Left hindlimb (tissue), 1 donor: ENCODE results near the gene PDCD4.

Experiments used
- DNase-seq: peaks from one replicate; pipeline ENCODE4 v3.0.0-alpha.2; 2018

The PDCD4 gene

GRCh38 chr10:110843031-110843430, 28.7 kb upstream of the PDCD4 start:
- DNase-seq, result no peak

- DNase-seq, result no peak
Measured at GRCh38 chr10:110843796-110844616, 27.7 kb upstream of the PDCD4 start.

- DNase-seq, result no peak
Measured at GRCh38 chr10:110844617-110844881, 27.2 kb upstream of the PDCD4 start.

GRCh38 chr10:110845192-110845755, 26.5 kb upstream of the PDCD4 start:
- no peak for DNase-seq

GRCh38 chr10:110845756-110846620, 25.7 kb upstream of the PDCD4 start:
- DNase-seq, result no peak

- no peak for DNase-seq
Measured at GRCh38 chr10:110847374-110847773, 24.4 kb upstream of the PDCD4 start.

- DNase-seq, result no peak
Measured at GRCh38 chr10:110848106-110848505, 23.6 kb upstream of the PDCD4 start.

GRCh38 chr10:110850099-110850498, 21.6 kb upstream of the PDCD4 start:
- no peak for DNase-seq

- DNase-seq, result peak; percentile 80
Measured at GRCh38 chr10:110851020-110851612, 20.6 kb upstream of the PDCD4 start.

- DNase-seq, result no peak
Measured at GRCh38 chr10:110852255-110852896, 19.4 kb upstream of the PDCD4 start.

- DNase-seq, result no peak
Measured at GRCh38 chr10:110852947-110853346, 18.8 kb upstream of the PDCD4 start.

- DNase-seq, result no peak
Measured at GRCh38 chr10:110853921-110854605, 17.7 kb upstream of the PDCD4 start.

GRCh38 chr10:110857265-110858171, 14.2 kb upstream of the PDCD4 start:
- DNase-seq, result no peak

GRCh38 chr10:110858297-110858934, 13.3 kb upstream of the PDCD4 start:
- no peak for DNase-seq

GRCh38 chr10:110859206-110859972, 12.3 kb upstream of the PDCD4 start:
- DNase-seq, result no peak

- no peak for DNase-seq
Measured at GRCh38 chr10:110859973-110860376, 11.8 kb upstream of the PDCD4 start.

GRCh38 chr10:110860576-110861241, 11.0 kb upstream of the PDCD4 start:
- no peak for DNase-seq

GRCh38 chr10:110861476-110861875, 10.3 kb upstream of the PDCD4 start:
- DNase-seq, result no peak

- DNase-seq, result no peak
Measured at GRCh38 chr10:110861930-110862649, 9.6 kb upstream of the PDCD4 start.
